Measurements from ENCODE around the gene SCYL1. TPM values are rescaled to one million over a fixed set of nuclear protein-coding genes. Genes with fewer than 3 reads are reported as not detected.

SCYL1 gene
- total and polyA plus RNA-seq, 2 of the 4 experiments (the other 2 are of a cell fraction), result 96.4 to 150 TPM

DNA sequence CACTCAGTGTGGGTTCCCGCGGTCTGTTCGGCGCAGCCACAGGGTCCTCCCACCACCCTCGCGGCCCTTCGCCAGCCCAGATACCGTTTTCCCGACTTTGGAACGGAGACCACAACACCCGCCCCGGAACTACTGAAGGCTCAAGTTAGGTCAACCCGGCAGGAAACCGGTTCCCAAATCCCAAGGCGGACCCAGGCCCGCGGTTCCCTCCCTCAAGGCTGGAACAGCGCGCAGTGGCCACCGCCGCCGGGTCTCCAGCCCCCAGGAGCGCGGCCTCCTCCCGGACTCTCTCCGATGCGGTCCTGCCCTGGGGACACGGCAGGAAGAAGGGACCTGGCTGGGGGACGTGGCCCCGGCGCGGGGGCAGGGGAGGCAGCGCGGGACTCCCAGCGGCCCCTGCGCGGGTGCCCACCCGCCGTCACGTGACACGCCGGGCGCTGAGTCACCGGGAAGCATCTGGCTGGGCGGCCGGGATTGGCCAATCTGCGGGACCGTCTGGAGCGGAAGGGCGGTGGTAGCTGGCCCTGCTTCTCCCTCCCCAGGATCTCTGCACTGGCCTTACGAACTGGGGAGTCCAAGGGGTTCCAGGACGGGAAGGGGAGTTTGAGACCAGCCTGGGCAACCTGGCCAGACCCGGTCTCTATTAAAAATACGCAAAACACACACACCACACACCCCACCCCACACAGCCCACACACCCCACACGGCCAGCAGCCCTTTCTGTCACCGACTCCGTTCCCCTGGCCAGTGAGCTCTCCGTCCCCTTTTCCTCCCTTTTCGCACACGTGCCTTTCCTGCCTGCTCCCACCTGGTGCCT is 47.5 kb upstream of the SCYL1 start (continued):
- TF ChIP-seq, protein P1, sequence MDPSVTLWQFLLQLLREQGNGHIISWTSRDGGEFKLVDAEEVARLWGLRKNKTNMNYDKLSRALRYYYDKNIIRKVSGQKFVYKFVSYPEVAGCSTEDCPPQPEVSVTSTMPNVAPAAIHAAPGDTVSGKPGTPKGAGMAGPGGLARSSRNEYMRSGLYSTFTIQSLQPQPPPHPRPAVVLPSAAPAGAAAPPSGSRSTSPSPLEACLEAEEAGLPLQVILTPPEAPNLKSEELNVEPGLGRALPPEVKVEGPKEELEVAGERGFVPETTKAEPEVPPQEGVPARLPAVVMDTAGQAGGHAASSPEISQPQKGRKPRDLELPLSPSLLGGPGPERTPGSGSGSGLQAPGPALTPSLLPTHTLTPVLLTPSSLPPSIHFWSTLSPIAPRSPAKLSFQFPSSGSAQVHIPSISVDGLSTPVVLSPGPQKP (IDR thresholded peaks at IDR 0.05; ENCODE audit: borderline replicate concordance, low read depth, low read length), result 0 out of 2 replicates have a peak, but pooled peaks have one; percentile 17
- TF ChIP-seq MAZ (IDR thresholded peaks at IDR 0.05; ENCODE audit: borderline replicate concordance, low read depth, low read length), result peak; percentile 75; the same call in 1 of the 2 replicates
- TF ChIP-seq RFX5 (IDR thresholded peaks at IDR 0.05; ENCODE audit: low read depth, low read length), result no peak

All from IMR-90 (cell line).